HG03354 (cell line): Measurements from ENCODE around the gene ATRNL1.
"Not testable (repeated sequence)": the region's sequence is repeated elsewhere in the genome, so short reads cannot be mapped to it uniquely, and the experiment has no call there.

Experiments
- ATAC-seq: cut with Tn5 transposase; IDR thresholded peaks from one replicate; pipeline ENCODE4 v1.9.1; 2021; ENCODE audit warnings: mild to moderate bottlenecking; ENCODE audit not compliant: unreplicated experiment, poor library complexity, severe bottlenecking

Gene ATRNL1

GRCh38 chr10:115706488-115707076 is 613.4 kb downstream of the ATRNL1 start:
- peak; percentile 60 for ATAC-seq

DNA sequence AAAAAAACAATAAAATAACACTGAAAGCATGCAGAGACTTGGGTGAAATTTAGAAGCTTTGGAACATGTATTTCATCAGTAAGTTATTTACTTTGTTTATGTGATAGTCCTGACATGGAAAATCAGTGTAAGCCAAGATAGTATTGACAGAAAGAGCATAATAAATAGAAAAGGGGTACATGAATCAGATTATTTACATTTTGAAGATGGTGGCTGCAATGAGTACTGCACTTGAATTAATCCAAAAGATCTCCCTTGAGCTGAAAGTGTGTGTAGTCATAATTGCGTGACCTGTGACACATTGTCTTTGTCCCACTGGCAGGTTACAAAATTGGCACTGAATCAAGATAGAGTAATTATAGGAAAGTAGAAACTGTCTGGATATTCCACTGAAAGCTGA is 617.0 kb downstream of the ATRNL1 start:
- ATAC-seq = no peak

- no peak for ATAC-seq
Observed at GRCh38 chr10:115711306-115711705, 618.1 kb downstream of the ATRNL1 start.

- ATAC-seq = no peak
Observed at GRCh38 chr10:115720121-115720520, 627.0 kb downstream of the ATRNL1 start.

GRCh38 chr10:115727129-115727528 is 634.0 kb downstream of the ATRNL1 start:
- no peak for ATAC-seq

DNA sequence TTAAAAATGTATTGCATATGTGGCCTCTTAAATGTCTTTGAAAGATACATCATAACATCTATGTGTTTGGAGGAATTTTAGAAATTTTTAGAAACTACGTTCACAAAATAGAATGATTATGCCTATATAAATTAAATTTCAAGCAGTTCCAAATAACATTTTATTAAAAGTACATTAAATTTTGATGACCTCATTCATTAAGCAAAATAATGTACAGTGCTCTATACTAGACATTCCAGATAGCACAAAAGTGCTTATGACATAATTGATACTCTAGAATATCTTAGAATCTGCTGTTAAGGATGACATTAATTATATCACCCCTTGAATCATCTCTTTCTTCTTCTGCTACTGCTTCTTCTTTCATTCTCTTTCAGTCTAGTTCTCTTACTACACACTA is 650.9 kb downstream of the ATRNL1 start:
- no peak for ATAC-seq

DNA sequence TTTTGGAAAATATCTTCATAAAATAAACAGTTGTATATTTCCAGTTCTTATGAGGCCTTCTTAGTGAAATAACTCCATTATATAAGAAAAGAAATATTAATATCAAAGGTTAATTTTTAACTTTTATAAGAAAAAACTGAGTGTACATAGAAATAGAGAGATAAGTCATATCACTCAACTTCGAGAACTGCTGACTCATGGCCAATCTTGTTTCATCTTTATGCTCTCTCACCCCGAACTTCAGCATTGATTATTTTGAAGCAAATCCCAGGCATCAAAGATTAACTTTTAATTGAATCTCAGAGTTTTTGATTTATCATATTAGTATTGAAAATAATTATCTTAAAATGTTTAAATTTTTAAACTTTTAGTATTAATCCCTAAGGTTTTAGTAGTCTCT is 652.8 kb downstream of the ATRNL1 start:
- no peak for ATAC-seq

- ATAC-seq = no peak
Observed at GRCh38 chr10:115747811-115748210, 654.6 kb downstream of the ATRNL1 start.

GRCh38 chr10:115758488-115758887 is 665.3 kb downstream of the ATRNL1 start:
- ATAC-seq = not testable (repeated sequence)

DNA sequence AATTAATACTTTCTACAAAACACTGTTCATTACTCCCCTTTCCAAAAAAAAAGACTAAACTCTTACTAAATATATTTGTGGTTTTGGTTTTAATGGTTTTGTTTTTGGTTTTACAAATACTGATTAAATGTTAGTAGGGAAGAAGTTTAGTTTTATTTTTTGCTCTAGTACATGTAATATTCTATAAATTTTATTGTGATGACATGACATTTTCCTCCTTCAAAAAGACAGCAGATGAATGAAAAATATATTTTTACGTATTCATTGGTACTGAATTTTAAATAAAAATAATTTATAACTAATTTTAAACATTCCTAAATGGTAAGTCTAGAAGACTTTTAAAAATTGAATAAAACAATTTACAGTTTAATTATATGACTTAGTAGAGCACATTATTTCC is 667.0 kb downstream of the ATRNL1 start:
- ATAC-seq = no peak

DNA sequence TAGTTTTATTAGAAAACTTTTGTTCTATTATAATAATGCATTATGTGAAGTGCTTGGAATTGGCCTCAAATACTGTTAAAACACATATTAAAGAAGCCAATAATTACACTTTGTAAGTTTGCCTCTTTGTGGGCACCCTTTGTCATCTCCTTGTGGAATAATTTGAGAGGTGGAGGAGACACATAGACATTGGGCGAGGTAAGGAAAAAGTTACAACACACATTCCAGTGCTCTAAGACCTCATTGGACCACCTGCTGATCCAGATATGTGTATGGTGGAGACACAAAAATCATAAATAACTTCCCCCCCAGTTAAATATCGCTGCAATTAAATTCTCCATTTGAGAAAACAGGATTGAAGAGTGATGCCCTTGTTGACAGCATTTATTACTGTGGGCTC is 668.0 kb downstream of the ATRNL1 start:
- no peak for ATAC-seq

- ATAC-seq = no peak
Observed at GRCh38 chr10:115762029-115762428, 668.9 kb downstream of the ATRNL1 start.

DNA sequence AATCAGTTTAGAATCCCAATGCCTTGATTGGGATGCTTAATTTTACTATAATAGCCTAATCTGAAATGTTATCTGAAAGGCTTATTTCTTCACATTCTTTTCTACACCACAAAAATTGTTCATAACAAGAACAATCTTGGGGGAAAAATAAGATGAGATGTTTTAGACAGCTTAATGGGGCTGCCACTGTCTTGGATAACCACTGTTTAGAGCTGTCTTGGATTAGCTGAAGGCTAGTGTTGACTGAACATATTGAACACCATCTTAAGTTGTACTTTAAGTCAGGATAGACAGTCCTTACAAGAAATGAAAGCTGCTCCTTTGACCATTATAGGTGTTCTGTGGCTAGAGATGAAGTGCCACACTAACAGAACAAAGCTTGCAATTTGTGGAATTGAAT is 678.6 kb downstream of the ATRNL1 start:
- ATAC-seq = no peak

DNA sequence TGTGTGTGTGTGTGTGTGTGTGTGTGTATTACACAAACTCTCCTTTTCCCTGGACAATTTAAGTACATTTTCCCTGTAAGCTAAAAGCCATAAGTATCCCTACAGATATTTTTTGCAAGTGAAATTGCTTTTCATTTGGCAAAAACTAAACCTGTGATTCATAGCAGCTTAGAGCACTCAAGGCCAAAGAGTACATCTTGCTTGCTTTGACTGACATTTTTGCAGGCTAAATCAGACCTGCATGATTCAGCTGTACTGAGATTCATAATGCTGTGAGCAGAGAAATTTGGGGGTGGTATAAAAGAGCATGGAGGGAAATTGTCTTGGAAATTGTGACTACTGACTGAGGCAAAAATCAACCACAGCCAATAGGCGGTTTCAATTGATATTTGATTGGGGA is 679.4 kb downstream of the ATRNL1 start:
- no peak for ATAC-seq

GRCh38 chr10:115773832-115774231 is 680.7 kb downstream of the ATRNL1 start:
- ATAC-seq = no peak

DNA sequence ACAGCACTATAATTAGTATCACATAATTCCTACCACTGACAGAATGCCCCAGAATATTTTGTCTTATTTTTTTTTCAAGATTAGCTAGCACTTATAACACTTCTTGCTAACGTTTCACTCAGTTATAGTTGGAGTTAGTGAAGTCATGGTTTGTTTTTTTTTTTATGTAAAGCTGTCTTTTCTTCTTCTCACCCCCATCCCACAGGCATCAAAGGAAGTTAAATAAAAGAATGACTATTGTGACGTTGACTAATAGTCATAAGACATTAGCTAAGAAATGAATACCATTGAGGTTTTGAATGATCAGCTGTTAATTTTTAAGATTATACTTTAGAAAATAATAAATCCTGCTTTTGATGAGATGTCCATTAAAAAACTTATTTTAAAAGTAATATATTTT is 681.6 kb downstream of the ATRNL1 start:
- no peak for ATAC-seq

DNA sequence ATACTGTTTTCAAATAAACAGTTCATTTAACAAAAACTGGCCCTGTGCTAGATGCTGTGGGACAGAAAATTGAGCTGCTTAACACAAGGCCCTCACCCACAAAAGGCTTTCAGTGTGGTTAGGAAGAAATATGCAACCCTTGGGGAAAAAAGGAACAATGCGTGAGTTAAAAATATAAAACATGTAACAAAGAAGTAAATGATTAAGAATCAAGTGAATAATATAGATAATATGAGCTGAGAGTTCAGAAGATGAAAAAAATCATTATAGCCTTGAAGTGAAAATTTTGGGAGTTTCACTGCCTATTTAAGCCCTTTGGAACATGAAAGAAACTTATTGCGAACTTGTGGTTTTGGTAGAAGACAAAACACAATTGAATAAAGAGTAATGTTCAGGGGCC is 684.5 kb downstream of the ATRNL1 start:
- ATAC-seq = no peak

DNA sequence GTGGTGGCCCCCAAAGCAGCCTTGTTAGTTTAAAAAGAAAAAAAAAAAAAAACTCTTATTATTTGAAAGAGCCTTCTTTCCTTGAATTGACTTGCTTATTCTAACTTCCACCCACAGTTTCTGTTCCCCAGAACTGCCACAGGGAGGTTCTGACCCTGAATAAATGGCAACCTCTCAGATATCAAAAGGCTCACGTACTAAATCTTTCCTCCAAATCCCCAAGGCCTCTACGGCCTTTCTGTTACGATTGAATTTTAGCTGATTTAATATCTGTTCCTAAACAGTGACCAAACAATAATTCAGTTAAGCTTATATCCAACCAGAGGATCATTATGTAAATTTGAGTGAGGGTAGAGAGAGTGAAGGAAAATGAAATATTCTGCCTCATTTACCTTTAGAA is 697.1 kb downstream of the ATRNL1 start:
- ATAC-seq = no peak

DNA sequence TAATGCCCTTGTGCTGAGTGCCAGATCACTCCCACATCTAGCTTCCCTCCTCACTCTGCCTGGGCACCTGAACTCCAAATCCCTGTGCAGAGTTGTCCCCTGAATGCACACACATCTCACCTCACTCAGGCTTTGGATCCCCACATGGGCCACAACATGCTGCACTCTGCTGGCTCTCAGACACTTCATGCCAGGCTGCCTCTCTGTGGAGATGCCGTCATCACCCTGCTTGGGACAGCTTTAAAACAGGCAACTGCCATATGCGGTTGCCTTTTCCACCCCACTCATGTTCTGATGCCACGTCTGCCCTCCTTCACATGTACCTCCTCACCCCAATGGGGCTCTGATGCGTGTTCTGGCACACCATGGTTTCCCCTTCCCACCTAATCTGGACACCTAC is 702.8 kb downstream of the ATRNL1 start:
- ATAC-seq = no peak

GRCh38 chr10:115801457-115801856 is 708.3 kb downstream of the ATRNL1 start:
- no peak for ATAC-seq

DNA sequence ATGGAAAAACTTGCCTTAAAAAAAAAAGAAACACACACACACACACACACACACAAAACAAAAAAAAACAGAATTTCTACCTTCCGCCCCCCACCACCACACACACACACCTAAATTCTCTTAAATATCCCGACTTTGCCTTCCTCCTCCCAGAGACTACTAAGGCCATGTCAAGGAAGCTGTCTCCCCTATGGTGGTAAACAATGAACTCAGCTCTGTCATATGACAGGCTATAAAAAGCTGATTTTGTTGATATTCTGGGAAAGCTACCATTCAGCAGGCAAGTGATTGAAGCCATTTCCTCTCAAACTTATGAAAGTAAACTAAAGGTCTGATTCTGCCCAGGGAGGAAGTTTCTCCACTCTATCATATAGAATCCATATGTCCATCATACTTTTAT is 708.8 kb downstream of the ATRNL1 start:
- no peak for ATAC-seq

- ATAC-seq = no peak
Observed at GRCh38 chr10:115802911-115803310, 709.7 kb downstream of the ATRNL1 start.
